ENCODE results near the gene DHX16. TPM values are rescaled to one million over a fixed set of nuclear protein-coding genes. Genes with fewer than 3 reads are reported as not detected.

Gene DHX16
- total and polyA plus RNA-seq, 9 of the 15 experiments (the other 6 are each of a cell fraction or from before 2014, with no cell fraction given) = 14.6 to 66.1 (median 47.5) TPM

DNA sequence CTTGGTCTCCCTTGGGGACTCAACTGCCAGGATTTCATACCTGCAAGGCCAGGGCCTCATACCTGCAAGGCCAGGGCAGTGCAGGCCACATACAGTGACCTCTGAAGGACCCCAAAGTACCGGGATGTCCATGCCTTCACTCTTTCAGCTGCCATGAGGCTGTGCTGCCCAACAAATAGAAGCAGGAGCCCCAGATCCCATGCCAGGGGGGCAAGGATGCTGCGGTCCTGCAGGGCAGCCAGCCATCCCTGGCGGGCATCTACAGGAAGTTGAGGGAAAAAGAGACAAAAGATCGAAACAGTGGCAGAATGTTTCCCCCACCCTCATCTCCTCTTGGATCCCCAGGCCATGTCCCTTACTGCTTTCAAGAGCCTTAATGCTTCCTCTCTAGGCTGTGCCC lies 17.2 kb upstream of the DHX16 start (continued):
- no peak for TF ChIP-seq TEAD2 (tag; IDR thresholded peaks at IDR 0.05)
- TF ChIP-seq SMARCE1 (IDR thresholded peaks at IDR 0.05) = no peak
- no peak for TF ChIP-seq GABPB1 (CRISPR knock-in tag; IDR thresholded peaks at IDR 0.05)
- TF ChIP-seq ETS2 (tag; IDR thresholded peaks at IDR 0.05; ENCODE audit: borderline replicate concordance, poor library complexity, severe bottlenecking) = no peak
- TF ChIP-seq SAFB (IDR thresholded peaks at IDR 0.05; ENCODE audit: borderline replicate concordance, low read depth, low read length) = no peak
- 0 out of 2 replicates have a peak, but pooled peaks have one; percentile 60 for TF ChIP-seq CBFB (CRISPR knock-in tag; IDR thresholded peaks at IDR 0.05)
- no peak for TF ChIP-seq HCFC1 (IDR thresholded peaks at IDR 0.05; ENCODE audit: low read depth, low read length)
- TF ChIP-seq MYC (IDR thresholded peaks at IDR 0.05; ENCODE audit: low read depth, low read length) = no peak
- TF ChIP-seq MYC (CRISPR knock-in tag; IDR thresholded peaks at IDR 0.05; ENCODE audit: borderline replicate concordance, low read depth) = no peak
- TF ChIP-seq, protein P1, sequence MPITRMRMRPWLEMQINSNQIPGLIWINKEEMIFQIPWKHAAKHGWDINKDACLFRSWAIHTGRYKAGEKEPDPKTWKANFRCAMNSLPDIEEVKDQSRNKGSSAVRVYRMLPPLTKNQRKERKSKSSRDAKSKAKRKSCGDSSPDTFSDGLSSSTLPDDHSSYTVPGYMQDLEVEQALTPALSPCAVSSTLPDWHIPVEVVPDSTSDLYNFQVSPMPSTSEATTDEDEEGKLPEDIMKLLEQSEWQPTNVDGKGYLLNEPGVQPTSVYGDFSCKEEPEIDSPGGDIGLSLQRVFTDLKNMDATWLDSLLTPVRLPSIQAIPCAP (CRISPR knock-in tag; IDR thresholded peaks at IDR 0.05; ENCODE audit: borderline replicate concordance) = no peak
- no peak for TF ChIP-seq TEAD4 (IDR thresholded peaks at IDR 0.05; ENCODE audit: low read length)
- TF ChIP-seq TEAD4 (CRISPR knock-in tag; IDR thresholded peaks at IDR 0.05; ENCODE audit: borderline replicate concordance) = no peak
- no peak for TF ChIP-seq BMI1 (IDR thresholded peaks at IDR 0.05; ENCODE audit: low read length)
- no peak for TF ChIP-seq SRF (CRISPR knock-in tag; IDR thresholded peaks at IDR 0.05)
- no peak for TF ChIP-seq CXXC5 (CRISPR knock-in tag; IDR thresholded peaks at IDR 0.05)
- peak; percentile 29; the same call in 1 of the 2 replicates for TF ChIP-seq ZFX (CRISPR knock-in tag; IDR thresholded peaks at IDR 0.05)
- peak; percentile 23; the same call in 1 of the 2 replicates for TF ChIP-seq ZNF12 (CRISPR knock-in tag; IDR thresholded peaks at IDR 0.05)
- 0 out of 2 replicates have a peak, but pooled peaks have one; percentile 25 for TF ChIP-seq RUNX1 (IDR thresholded peaks at IDR 0.05; ENCODE audit: low read depth)

All from K562 (cell line).